PC-9 (cell line): Measurements from ENCODE around the gene CDH13. TPM values are rescaled to one million over a fixed set of nuclear protein-coding genes. Genes with fewer than 3 reads are reported as not detected.

ENCODE experiments used
- BruUV-seq: library from RNA; stranded (reverse); fragments of 400-500 nt; replicated peaks from 2 replicates; lab custom pipeline; 2021; lab: Mats Ljungman, UMichigan
- CTCF ChIA-PET: fragments of 300-600 bp; sonication (Branson Sonifier 250); formaldehyde crosslinking; loops from one replicate; lab custom pipeline; 2022; ENCODE audit warnings: antibody characterized with exemption; lab: Charles Lee
- POLR2A ChIA-PET: fragments of 300-600 bp; sonication (Branson Sonifier 250); formaldehyde crosslinking; loops from one replicate; lab custom pipeline; 2022; ENCODE audit warnings: antibody characterized with exemption; ENCODE audit not compliant: unreplicated experiment; lab: Charles Lee
- DNase-seq, 2 experiments: peaks; one replicate each; pipeline versions ENCODE4 v3.0.0 to v3.0.0-alpha.2; 2015 to 2022; ENCODE audit warnings: mixed read lengths in 1 of 2
- H2AFZ ChIP-seq: fragments of 200-600 bp; sonication (generic); 2 replicates; pipeline ENCODE4 v1.8.1; 2017; ENCODE audit warnings: antibody characterized with exemption
- H3F3A ChIP-seq: fragments of 200-600 bp; sonication (generic); 2 replicates; pipeline ENCODE4 v1.8.1; 2017; ENCODE audit warnings: antibody characterized with exemption, mild to moderate bottlenecking, low read depth; ENCODE audit not compliant: insufficient read depth
- H3K27ac ChIP-seq: fragments of 200-600 bp; sonication (generic); 2 replicates; pipeline ENCODE4 v1.6.1; 2016; ENCODE audit warnings: mixed run types
- H3K27me3 ChIP-seq: fragments of 200-600 bp; sonication (generic); 2 replicates; pipeline ENCODE4 v1.6.1; 2016; ENCODE audit warnings: low read depth, mixed run types; ENCODE audit not compliant: insufficient read depth
- H3K36me3 ChIP-seq: fragments of 200-600 bp; sonication (generic); 2 replicates; pipeline ENCODE4 v1.6.1; 2016; ENCODE audit warnings: low read depth, mixed run types
- H3K4me1 ChIP-seq: fragments of 200-600 bp; sonication (generic); replicated peaks from 2 replicates; pipeline ENCODE4 v1.6.1; 2016; ENCODE audit warnings: mixed run types; ENCODE audit not compliant: insufficient read depth
- H3K4me2 ChIP-seq: fragments of 200-600 bp; sonication (generic); 2 replicates; pipeline ENCODE4 v1.6.1; 2017; ENCODE audit warnings: mixed run types
- H3K4me3 ChIP-seq: fragments of 200-600 bp; sonication (generic); 2 replicates; pipeline ENCODE4 v1.6.1; 2016; ENCODE audit warnings: mixed run types
- H3K79me2 ChIP-seq: fragments of 200-600 bp; sonication (generic); 2 replicates; pipeline ENCODE4 v1.6.1; 2017; ENCODE audit warnings: low read depth, mixed run types
- H3K9me2 ChIP-seq: fragments of 200-600 bp; sonication (generic); 2 replicates; pipeline ENCODE4 v1.8.1; 2017; ENCODE audit warnings: mild to moderate bottlenecking; ENCODE audit not compliant: insufficient read depth
- H3K9me3 ChIP-seq: fragments of 200-600 bp; sonication (generic); 2 replicates; pipeline ENCODE4 v1.8.1; 2016; ENCODE audit warnings: low read depth; ENCODE audit not compliant: insufficient read depth
- H4K20me1 ChIP-seq: fragments of 200-600 bp; sonication (generic); 2 replicates; pipeline ENCODE4 v1.8.1; 2017; ENCODE audit not compliant: insufficient read depth
- CTCF ChIP-seq: fragments of 200-600 bp; sonication (generic); conservative IDR thresholded peaks from 2 replicates; pipeline ENCODE4 v1.6.1; 2017; ENCODE audit warnings: mixed run types, antibody characterized with exemption, mild to moderate bottlenecking, moderate library complexity
- EZH2 ChIP-seq: fragments of 200-600 bp; sonication (generic); IDR thresholded peaks from 2 replicates; pipeline ENCODE4 v1.8.0; 2017; ENCODE audit warnings: antibody characterized with exemption, low read depth
- intact Hi-C: fragments of 100-400 bp; cut with micrococcal nuclease; formaldehyde crosslinking; loops from one replicate; pipeline ENCODE4 v1.10.0; 2022; ENCODE audit not compliant: unreplicated experiment
- total RNA-seq: library from RNA; stranded (reverse); gene quantifications from 2 replicates; pipeline ENCODE4 v1.2.3, GENCODE V29; 2021

The CDH13 gene
- total RNA-seq, 1 experiment from 2014 or later = 0.24 TPM

- Histone ChIP-seq H2AFZ (no peak overlapping the region), H3K27me3 (peaks cover 16% of the 10 kb centered on the region; the same call in 1 of the 2 replicates), H3K36me3 (no peaks in the 10 kb centered on the region), H3K4me3 (no peak overlapping the region), H3K79me2 (no peaks in the 10 kb centered on the region), H3F3A (no peaks in the 10 kb centered on the region), H4K20me1 (no peaks in the 10 kb centered on the region), H3K27ac (no peak overlapping the region), H3K4me1 (no peaks in the 10 kb centered on the region), H3K9me3 (no peaks in the 10 kb centered on the region), H3K9me2 (no peaks in the 10 kb centered on the region), H3K4me2 (no peak overlapping the region)
- BruUV-seq = no TSS peak
- CTCF ChIA-PET = no interaction called here
- intact Hi-C loops = no loop called here
- POLR2A ChIA-PET = no interaction called here
- TF ChIP-seq EZH2 = no peak
- TF ChIP-seq CTCF = no peak
- DNase-seq = no peak
Measured at GRCh38 chr16:83510906-83511305, 884.1 kb downstream of the CDH13 start.

GRCh38 chr16:83513008-83513755 lies 886.4 kb downstream of the CDH13 start:
- intact Hi-C loops = no loop called here
- H3K27me3 ChIP-seq = peaks cover 4% of the 10 kb centered on the region; the same call in 1 of the 2 replicates
- no TSS peak for BruUV-seq
- H3K9me2 ChIP-seq = no peaks in the 10 kb centered on the region
- no peaks in the 10 kb centered on the region for H4K20me1 ChIP-seq
- no peak overlapping the region for H3K4me2 ChIP-seq
- no peaks in the 10 kb centered on the region for H3K9me3 ChIP-seq
- ChIA-PET POLR2A (no interaction called here), CTCF (no interaction called here)
- H3K4me1 ChIP-seq = no peaks in the 10 kb centered on the region
- no peaks in the 10 kb centered on the region for H3F3A ChIP-seq
- no peak overlapping the region for H2AFZ ChIP-seq
- H3K4me3 ChIP-seq = no peak overlapping the region
- TF ChIP-seq EZH2 = no peak
- no peak for TF ChIP-seq CTCF
- no peak for DNase-seq
- no peaks in the 10 kb centered on the region for H3K79me2 ChIP-seq
- no peak overlapping the region for H3K27ac ChIP-seq
- H3K36me3 ChIP-seq = no peaks in the 10 kb centered on the region

GRCh38 chr16:83515395-83515794 lies 888.6 kb downstream of the CDH13 start:
- Histone ChIP-seq H3K9me2 (no peaks in the 10 kb centered on the region), H3K4me1 (no peaks in the 10 kb centered on the region), H3K4me2 (no peak overlapping the region), H3K27ac (no peak overlapping the region), H3F3A (no peaks in the 10 kb centered on the region), H3K79me2 (no peaks in the 10 kb centered on the region), H3K27me3 (peaks cover 20% of the 10 kb centered on the region), H3K36me3 (no peaks in the 10 kb centered on the region), H2AFZ (no peak overlapping the region), H3K4me3 (no peak overlapping the region), H3K9me3 (no peaks in the 10 kb centered on the region), H4K20me1 (no peaks in the 10 kb centered on the region)
- DNase-seq = no peak
- CTCF ChIA-PET = no interaction called here
- BruUV-seq = no TSS peak
- no peak for TF ChIP-seq EZH2
- TF ChIP-seq CTCF = no peak
- intact Hi-C loops = no loop called here
- POLR2A ChIA-PET = no interaction called here
